Measurements from ENCODE around the gene ASCL3.
A peak's percentile ranks its signal among the peaks of the same experiment; 100 is the strongest.

DNA sequence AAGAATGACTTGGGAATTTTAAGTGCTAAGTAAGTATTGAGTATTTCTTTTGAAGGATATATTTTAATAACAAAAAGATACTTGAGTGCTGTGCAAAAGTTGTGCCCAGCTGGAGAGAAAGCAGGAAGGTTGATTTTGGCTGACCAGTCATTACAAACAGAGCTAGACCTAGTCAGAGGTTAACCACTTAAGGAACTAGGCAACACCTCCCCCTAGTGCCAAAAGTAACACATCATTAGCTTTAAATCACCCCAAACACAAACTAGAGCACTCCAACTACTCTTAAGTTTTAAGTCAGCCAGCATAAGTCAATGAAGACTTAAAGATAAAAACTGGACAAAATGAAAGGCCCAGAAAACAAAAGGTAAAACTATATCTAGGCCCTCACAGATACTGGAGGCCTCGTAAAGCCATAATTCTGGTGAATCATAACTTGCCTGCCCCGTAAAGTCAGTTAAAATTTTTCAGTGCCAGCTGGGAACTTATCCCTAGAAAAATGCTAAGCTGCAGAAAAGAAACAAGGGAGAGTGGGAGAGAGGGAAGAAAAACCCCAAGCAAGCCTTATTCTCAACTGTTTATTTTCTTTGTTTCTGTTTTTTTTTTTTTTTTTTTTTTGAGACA, 16.8 kb upstream of the ASCL3 start:
- TF ChIP-seq, protein P1, sequence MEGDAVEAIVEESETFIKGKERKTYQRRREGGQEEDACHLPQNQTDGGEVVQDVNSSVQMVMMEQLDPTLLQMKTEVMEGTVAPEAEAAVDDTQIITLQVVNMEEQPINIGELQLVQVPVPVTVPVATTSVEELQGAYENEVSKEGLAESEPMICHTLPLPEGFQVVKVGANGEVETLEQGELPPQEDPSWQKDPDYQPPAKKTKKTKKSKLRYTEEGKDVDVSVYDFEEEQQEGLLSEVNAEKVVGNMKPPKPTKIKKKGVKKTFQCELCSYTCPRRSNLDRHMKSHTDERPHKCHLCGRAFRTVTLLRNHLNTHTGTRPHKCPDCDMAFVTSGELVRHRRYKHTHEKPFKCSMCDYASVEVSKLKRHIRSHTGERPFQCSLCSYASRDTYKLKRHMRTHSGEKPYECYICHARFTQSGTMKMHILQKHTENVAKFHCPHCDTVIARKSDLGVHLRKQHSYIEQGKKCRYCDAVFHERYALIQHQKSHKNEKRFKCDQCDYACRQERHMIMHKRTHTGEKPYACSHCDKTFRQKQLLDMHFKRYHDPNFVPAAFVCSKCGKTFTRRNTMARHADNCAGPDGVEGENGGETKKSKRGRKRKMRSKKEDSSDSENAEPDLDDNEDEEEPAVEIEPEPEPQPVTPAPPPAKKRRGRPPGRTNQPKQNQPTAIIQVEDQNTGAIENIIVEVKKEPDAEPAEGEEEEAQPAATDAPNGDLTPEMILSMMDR (IDR thresholded peaks at IDR 0.05; ENCODE audit: low read length) = peak; percentile 68
- no peak for TF ChIP-seq EZH2 (IDR thresholded peaks at IDR 0.05; ENCODE audit: borderline replicate concordance, low read length)

Measured in OCI-LY1 (cell line).